ENCODE data around the gene ZNF219.

DNA sequence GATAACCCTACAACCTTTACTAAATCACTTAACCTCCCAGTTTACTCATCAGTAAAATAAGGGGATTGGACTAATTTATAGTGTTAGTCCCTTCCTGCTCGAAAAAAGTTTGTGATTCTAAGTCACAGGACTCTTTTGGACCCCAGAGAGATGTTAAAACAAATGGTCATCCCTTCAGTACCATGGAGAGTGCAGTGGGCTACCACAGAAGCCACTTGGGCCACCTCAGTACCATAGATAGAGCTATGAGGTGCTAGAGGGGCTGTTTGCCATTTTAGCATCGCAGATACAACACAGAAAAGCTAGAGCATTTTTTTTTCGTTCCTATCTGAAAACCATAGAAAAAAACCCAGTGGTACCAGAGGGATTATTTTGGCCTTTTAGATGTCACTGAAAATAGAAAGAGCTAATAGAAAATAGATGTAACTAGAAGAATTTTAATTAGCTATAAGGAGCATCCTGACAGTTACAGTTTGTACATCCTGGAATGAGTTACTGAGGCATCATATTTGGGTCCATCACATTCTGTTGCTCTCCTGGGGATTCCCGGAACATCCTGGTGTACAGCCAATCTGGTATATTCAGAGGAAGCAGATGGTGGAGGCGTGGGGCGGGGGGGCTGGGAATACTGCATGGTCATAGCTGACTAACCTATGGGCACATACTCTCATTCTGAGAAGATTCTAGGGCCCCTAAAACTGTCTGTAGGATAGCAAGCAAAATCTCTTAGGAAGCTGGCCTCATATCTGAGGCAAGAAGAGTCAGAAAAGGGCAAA lies 2.8 kb downstream of the ZNF219 start:
- TF ChIP-seq, protein P1, sequence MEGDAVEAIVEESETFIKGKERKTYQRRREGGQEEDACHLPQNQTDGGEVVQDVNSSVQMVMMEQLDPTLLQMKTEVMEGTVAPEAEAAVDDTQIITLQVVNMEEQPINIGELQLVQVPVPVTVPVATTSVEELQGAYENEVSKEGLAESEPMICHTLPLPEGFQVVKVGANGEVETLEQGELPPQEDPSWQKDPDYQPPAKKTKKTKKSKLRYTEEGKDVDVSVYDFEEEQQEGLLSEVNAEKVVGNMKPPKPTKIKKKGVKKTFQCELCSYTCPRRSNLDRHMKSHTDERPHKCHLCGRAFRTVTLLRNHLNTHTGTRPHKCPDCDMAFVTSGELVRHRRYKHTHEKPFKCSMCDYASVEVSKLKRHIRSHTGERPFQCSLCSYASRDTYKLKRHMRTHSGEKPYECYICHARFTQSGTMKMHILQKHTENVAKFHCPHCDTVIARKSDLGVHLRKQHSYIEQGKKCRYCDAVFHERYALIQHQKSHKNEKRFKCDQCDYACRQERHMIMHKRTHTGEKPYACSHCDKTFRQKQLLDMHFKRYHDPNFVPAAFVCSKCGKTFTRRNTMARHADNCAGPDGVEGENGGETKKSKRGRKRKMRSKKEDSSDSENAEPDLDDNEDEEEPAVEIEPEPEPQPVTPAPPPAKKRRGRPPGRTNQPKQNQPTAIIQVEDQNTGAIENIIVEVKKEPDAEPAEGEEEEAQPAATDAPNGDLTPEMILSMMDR (conservative IDR thresholded peaks at IDR 0.05 in 1 of 2, IDR thresholded peaks at IDR 0.05 in 1 of 2; ENCODE audit: extremely low read depth in 1 of 2, insufficient read depth in 1 of 2, low read depth in 1 of 2, low read length in 2 of 2): no peak
- TF ChIP-seq EZH2 (IDR thresholded peaks at IDR 0.05; ENCODE audit: borderline replicate concordance, low read length): no peak
